GM19351 (cell line): Measurements from ENCODE around the gene UNC93A.
"Not testable (repeated sequence)": the region's sequence is repeated elsewhere in the genome, so short reads cannot be mapped to it uniquely, and the experiment has no call there.

Experiments used
- ATAC-seq: cut with Tn5 transposase; IDR thresholded peaks from one replicate; pipeline ENCODE4 v1.9.1; 2021; ENCODE audit warnings: mild to moderate bottlenecking, moderate library complexity; ENCODE audit not compliant: unreplicated experiment

Gene UNC93A

GRCh38 chr6:167309355-167310192 lies 18.5 kb downstream of the UNC93A start:
- ATAC-seq: not testable (repeated sequence)

GRCh38 chr6:167311286-167311685 lies 20.2 kb downstream of the UNC93A start:
- ATAC-seq: no peak

GRCh38 chr6:167311691-167312090 lies 20.6 kb downstream of the UNC93A start:
- not testable (repeated sequence) for ATAC-seq

GRCh38 chr6:167314180-167314821 lies 23.2 kb downstream of the UNC93A start:
- ATAC-seq: no peak

- ATAC-seq: no peak
Measured at GRCh38 chr6:167317172-167317571, 26.1 kb downstream of the UNC93A start.

- ATAC-seq: not testable (repeated sequence)
Measured at GRCh38 chr6:167318354-167318753, 27.2 kb downstream of the UNC93A start.

- ATAC-seq: not testable (repeated sequence)
Measured at GRCh38 chr6:167318856-167319255, 27.7 kb downstream of the UNC93A start.

GRCh38 chr6:167319856-167320753 lies 29.0 kb downstream of the UNC93A start:
- not testable (repeated sequence) for ATAC-seq

GRCh38 chr6:167320754-167321056 lies 29.6 kb downstream of the UNC93A start:
- not testable (repeated sequence) for ATAC-seq

- ATAC-seq: not testable (repeated sequence)
Measured at GRCh38 chr6:167321185-167321584, 30.1 kb downstream of the UNC93A start.

- ATAC-seq: no peak
Measured at GRCh38 chr6:167323111-167323510, 32.0 kb downstream of the UNC93A start.

- no peak for ATAC-seq
Measured at GRCh38 chr6:167324111-167324510, 33.0 kb downstream of the UNC93A start.

GRCh38 chr6:167325766-167326165 lies 34.7 kb downstream of the UNC93A start:
- no peak for ATAC-seq

- ATAC-seq: no peak
Measured at GRCh38 chr6:167327391-167327790, 36.3 kb downstream of the UNC93A start.

GRCh38 chr6:167328086-167328485 lies 37.0 kb downstream of the UNC93A start:
- ATAC-seq: no peak

GRCh38 chr6:167329014-167329413 lies 37.9 kb downstream of the UNC93A start:
- no peak for ATAC-seq

GRCh38 chr6:167330750-167331149 lies 39.6 kb downstream of the UNC93A start:
- ATAC-seq: no peak

GRCh38 chr6:167331565-167331964 lies 40.5 kb downstream of the UNC93A start:
- no peak for ATAC-seq

GRCh38 chr6:167336844-167337630 lies 45.9 kb downstream of the UNC93A start:
- ATAC-seq: no peak

GRCh38 chr6:167337675-167338449 lies 46.7 kb downstream of the UNC93A start:
- no peak for ATAC-seq
